K562 (cell line): ENCODE results near the gene MDFIC. TPM values are rescaled to one million over a fixed set of nuclear protein-coding genes. Genes with fewer than 3 reads are reported as not detected.

Experiments
- ATAC-seq: fragments of 200-7000 bp; cut with Tn5 transposase; 3 replicates; pipeline ENCODE4 v1.9.1; 2020; ENCODE audit warnings: moderate library complexity
- BruUV-seq: library from RNA; stranded (reverse); fragments of 400-500 nt; replicated peaks from 2 replicates; lab custom pipeline; 2021; lab: Mats Ljungman, UMichigan
- CTCF ChIA-PET: fragments of 300-600 bp; formaldehyde crosslinking; extraction: SDS; loops from one replicate; lab custom pipeline; 2021; ENCODE audit warnings: low intra/inter-chr PET ratio; lab: Yijun Ruan, JAX
- POLR2A ChIA-PET: fragments of 300-600, 350-650 bp; sonication (Branson Sonifier 250); formaldehyde crosslinking; extraction: SDS; loops from one replicate; lab custom pipeline; 2021; ENCODE audit warnings: antibody characterized with exemption, inconsistent platforms; lab: Yijun Ruan, JAX
- DNase-seq, 4 experiments: peaks; one replicate each; pipeline versions ENCODE4 v3.0.0 to v3.0.0-alpha.2; 2011 to 2018; ENCODE audit warnings: low spot score in 3 of 4, mixed read lengths in 3 of 4; ENCODE audit errors: extremely low read depth in 1 of 4
- FAIRE-seq: peaks from 2 replicates; lab custom pipeline; 2011; peaks lifted over from hg19 to GRCh38; lab: Jason Lieb, UNC
- H2AFZ ChIP-seq: 2 replicates; pipeline ENCODE4 v1.6.0; 2011; ENCODE audit warnings: low read depth, low read length, control low read depth, inconsistent platforms
- H3K27ac ChIP-seq: fragments of 200-600 bp; 3 replicates; pipeline ENCODE4 v1.8.0; 2011; ENCODE audit warnings: low read depth, mild to moderate bottlenecking, control low read depth, inconsistent platforms, low read length, moderate library complexity, mixed read lengths; ENCODE audit errors: extremely low read depth
- H3K27me3 ChIP-seq, 2 experiments: fragments of 300-600 bp in 1 of 2; 2 replicates in 1 of 2; 3 replicates in 1 of 2; pipeline versions ENCODE4 v1.6.0 to v1.8.0; 2011; ENCODE audit warnings: inconsistent platforms in 2 of 2, low read length in 2 of 2, mild to moderate bottlenecking in 1 of 2, mixed read lengths in 1 of 2, moderate library complexity in 1 of 2; ENCODE audit not compliant: control insufficient read depth in 2 of 2, insufficient read depth in 2 of 2
- H3K36me3 ChIP-seq: fragments of 300-600 bp; 3 replicates; pipeline ENCODE4 v1.8.0; 2011; ENCODE audit warnings: mild to moderate bottlenecking, low read length, inconsistent platforms; ENCODE audit not compliant: control insufficient read depth, insufficient read depth
- H3K4me1 ChIP-seq, 2 experiments: fragments of 200-600 bp in 1 of 2; replicated peaks in 1 of 2; 2 replicates in 1 of 2; 3 replicates in 1 of 2; pipeline versions ENCODE4 v1.5.1 to v1.8.0; 2011; ENCODE audit warnings: inconsistent platforms in 2 of 2, low read length in 2 of 2, mild to moderate bottlenecking in 1 of 2, mixed read lengths in 1 of 2, moderate library complexity in 1 of 2; ENCODE audit not compliant: control insufficient read depth in 2 of 2, insufficient read depth in 2 of 2
- H3K4me2 ChIP-seq: 2 replicates; pipeline ENCODE4 v1.6.1; 2011; ENCODE audit warnings: low read length, control low read depth, inconsistent platforms, mixed read lengths; ENCODE audit not compliant: insufficient read depth
- H3K4me3 ChIP-seq: fragments of 200-600 bp; sonication (generic), shearing (Covaris generic); 2 replicates; pipeline ENCODE4 v1.5.1; 2016; ENCODE audit warnings: control low read depth, inconsistent platforms
- H3K79me2 ChIP-seq: fragments of 200-600 bp; 3 replicates; pipeline ENCODE4 v1.8.0; 2011; ENCODE audit warnings: low read length, inconsistent platforms; ENCODE audit not compliant: control insufficient read depth, insufficient read depth
- H3K9ac ChIP-seq, 2 experiments: 2 replicates each; pipeline versions ENCODE4 v1.6.0 to v1.6.1; 2011; ENCODE audit warnings: low read depth in 2 of 2, low read length in 2 of 2, control low read depth in 1 of 2, inconsistent platforms in 1 of 2, mild to moderate bottlenecking in 1 of 2, mixed read lengths in 1 of 2; ENCODE audit not compliant: insufficient read depth in 1 of 2
- H3K9me1 ChIP-seq: one replicate; pipeline ENCODE4 v1.6.0; 2011; ENCODE audit warnings: inconsistent platforms, mild to moderate bottlenecking, low read length, moderate library complexity; ENCODE audit not compliant: control insufficient read depth, insufficient read depth
- H3K9me3 ChIP-seq: replicated peaks from 2 replicates; pipeline ENCODE4 v1.5.1; 2011; ENCODE audit warnings: low read depth, low read length, inconsistent platforms; ENCODE audit not compliant: control insufficient read depth, insufficient read depth
- H4K20me1 ChIP-seq: replicated peaks from 2 replicates; pipeline ENCODE4 v1.6.1; 2011; ENCODE audit warnings: low read length, inconsistent platforms, mixed read lengths; ENCODE audit not compliant: control insufficient read depth, insufficient read depth
- CHAMP1 ChIP-seq: fragments of 450-650 bp; IDR thresholded peaks from 2 replicates; pipeline ENCODE4 v1.6.1; 2016; ENCODE audit warnings: mild to moderate bottlenecking
- HDAC6 ChIP-seq: IDR thresholded peaks from 2 replicates; pipeline ENCODE4 v1.6.1; 2012; ENCODE audit warnings: low read depth, mild to moderate bottlenecking, control low read depth, inconsistent platforms, low read length, moderate library complexity
- ILK ChIP-seq: fragments of 450-650 bp; IDR thresholded peaks from 2 replicates; pipeline ENCODE4 v1.6.1; 2016; ENCODE audit warnings: missing genetic modification characterization, low read depth, mild to moderate bottlenecking, missing compliant biosample characterization, moderate library complexity, borderline replicate concordance
- IRF9 ChIP-seq: fragments of 450-650 bp; IDR thresholded peaks from 2 replicates; pipeline ENCODE4 v1.6.1; 2016; ENCODE audit warnings: missing biosample characterization, missing genetic modification characterization
- KAT2B ChIP-seq: IDR thresholded peaks from one replicate; pipeline ENCODE4 v1.6.1; 2012; ENCODE audit warnings: low read depth, mild to moderate bottlenecking, control low read depth, inconsistent platforms, low read length, moderate library complexity
- NCOA4 ChIP-seq: fragments of 450-650 bp; IDR thresholded peaks from 2 replicates; pipeline ENCODE4 v1.6.1; 2018; ENCODE audit warnings: mild to moderate bottlenecking; ENCODE audit not compliant: partially characterized antibody
- NEUROD1 ChIP-seq: fragments of 150-350 bp; IDR thresholded peaks from 2 replicates; pipeline ENCODE4 v1.6.1; 2014; ENCODE audit warnings: borderline replicate concordance, low read length, low read depth; ENCODE audit not compliant: partially characterized antibody
- RNF2 ChIP-seq: sonication (generic); IDR thresholded peaks from 2 replicates; pipeline ENCODE4 v1.6.1; 2016
- STAT5B ChIP-seq: fragments of 250-450 bp; sonication (Bioruptor Pico); IDR thresholded peaks from 2 replicates; pipeline ENCODE4 v1.8.0; 2021; ENCODE audit warnings: mild to moderate bottlenecking, inconsistent platforms
- ZNF354B ChIP-seq: fragments of 250-450 bp; sonication (Bioruptor Pico); IDR thresholded peaks from 2 replicates; pipeline ENCODE4 v1.4.0; 2020
- WGBS: fragments of 100-300 bp; shearing (Covaris generic); methylation state at CpG from one replicate; pipeline ENCODE4 v1.1.6; 2016; ENCODE audit warnings: low coverage, mixed read lengths; ENCODE audit not compliant: insufficient coverage; ENCODE audit errors: missing lambda C conversion rate; 5-methylcytosine and 5-hydroxymethylcytosine counted together
- in situ Hi-C: fragments of 300-500 bp; cut with MboI; formaldehyde crosslinking; loops from 4 replicates; pipeline ENCODE4 v1.15.0; 2018; ENCODE audit warnings: inconsistent platforms, mixed read lengths
- intact Hi-C: fragments of 100-400 bp; cut with micrococcal nuclease; formaldehyde crosslinking; loops from 2 replicates; pipeline ENCODE4 v1.14.2; 2022
- polyA plus RNA-seq, 8 experiments: library from polyadenylated mRNA; depleted of rRNA in 4 of 8; stranded (reverse) in 5 of 8; unstranded in 3 of 8; fragments of >200 nt; fragmentation: Nextera tagmentation in 2 of 8; fragmentation: Illumina TruSeq in 1 of 8; extraction: Ambion mirVana in 2 of 8; extraction: Trizol in 1 of 8; gene quantifications; 2 replicates each; pipeline versions ENCODE4 v1.2.1 to v1.2.3, GENCODE V29; 2011 to 2014; ENCODE audit warnings: inconsistent platforms in 1 of 8, missing spikeins in 1 of 8
- total RNA-seq, 7 experiments: library from RNA; depleted of rRNA in 6 of 7; stranded (reverse); fragments of >200 nt in 6 of 7; fragmentation: Illumina TruSeq in 2 of 7; extraction: Trizol in 2 of 7; gene quantifications; 2 replicates each; pipeline versions ENCODE4 v1.2.1 to v1.2.3, GENCODE V29; 2011 to 2021; ENCODE audit warnings: low replicate concordance in 1 of 7
- TF ChIP-seq, protein P1 (sequence below): fragments of 250-450 bp; sonication (Bioruptor Pico); IDR thresholded peaks from 2 replicates; pipeline ENCODE4 v1.5.0; 2021
- TF ChIP-seq, protein P2 (sequence below): sonication (generic); formaldehyde crosslinking; IDR thresholded peaks from 2 replicates; pipeline ENCODE4 v1.8.0; 2022; ENCODE audit warnings: missing genetic modification reagents, mild to moderate bottlenecking, moderate library complexity, borderline replicate concordance
- TF ChIP-seq, protein P3 (sequence below): fragments of 450-650 bp; conservative IDR thresholded peaks from 2 replicates; pipeline ENCODE4 v1.6.1; 2016; ENCODE audit warnings: missing genetic modification characterization, low read depth, mild to moderate bottlenecking, control low read depth, missing compliant biosample characterization

The MDFIC gene
- total and polyA plus RNA-seq, 9 of the 15 experiments (the other 6 are each of a cell fraction or from before 2014, with no cell fraction given): 0.13 to 0.24 TPM; not detected in 7

GRCh38 chr7:114916261-114916892 is 5.5 kb upstream of the MDFIC start (continued):
- TF ChIP-seq, protein P1, sequence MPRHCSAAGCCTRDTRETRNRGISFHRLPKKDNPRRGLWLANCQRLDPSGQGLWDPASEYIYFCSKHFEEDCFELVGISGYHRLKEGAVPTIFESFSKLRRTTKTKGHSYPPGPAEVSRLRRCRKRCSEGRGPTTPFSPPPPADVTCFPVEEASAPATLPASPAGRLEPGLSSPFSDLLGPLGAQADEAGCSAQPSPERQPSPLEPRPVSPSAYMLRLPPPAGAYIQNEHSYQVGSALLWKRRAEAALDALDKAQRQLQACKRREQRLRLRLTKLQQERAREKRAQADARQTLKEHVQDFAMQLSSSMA (CRISPR knock-in tag): no peak

DNA sequence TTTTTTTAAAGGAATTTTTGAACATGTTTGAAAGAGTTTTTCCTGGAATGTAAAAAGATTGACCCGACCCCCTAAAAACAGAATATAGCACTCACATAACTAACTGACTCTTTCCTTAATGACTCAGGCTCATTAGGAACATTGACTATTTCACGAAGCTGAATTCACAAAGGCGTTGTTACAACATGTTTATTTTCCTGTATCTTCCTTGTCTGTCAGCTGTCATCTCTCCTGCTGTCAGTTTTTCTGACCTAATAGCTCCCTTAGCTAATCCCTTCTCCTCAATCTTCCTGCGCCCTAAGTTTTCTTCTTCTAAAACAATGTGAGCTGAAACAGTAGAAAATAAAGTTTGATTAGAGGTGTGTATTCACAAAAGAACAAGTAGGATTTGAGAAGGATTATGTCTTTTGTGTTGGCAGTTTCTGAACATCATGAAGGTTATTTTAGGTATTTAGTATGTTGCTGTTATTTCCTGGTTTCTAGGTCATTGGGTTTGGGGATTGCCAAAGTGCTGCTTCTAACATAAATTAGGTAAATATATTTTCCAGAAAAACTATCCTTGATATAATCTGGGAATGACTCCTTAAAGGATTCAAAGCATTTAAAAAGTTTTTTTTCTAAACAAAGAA is 4.6 kb upstream of the MDFIC start:
- Histone ChIP-seq H3K27me3 (no peaks in the 10 kb centered on the region; a peak in 1 of 5 replicates), H3K4me3 (no peak overlapping the region), H3K79me2 (no peaks in the 10 kb centered on the region), H3K9me3 (no peaks in the 10 kb centered on the region; the same call in 1 of the 2 replicates), H3K9ac (no peak overlapping the region), H2AFZ (no peak overlapping the region), H3K4me2 (no peak overlapping the region), H3K27ac (no peak overlapping the region), H4K20me1 (no peaks in the 10 kb centered on the region), H3K9me1 (no peaks in the 10 kb centered on the region), H3K36me3 (no peaks in the 10 kb centered on the region), H3K4me1 (peaks cover 0 to 4% of the 10 kb centered on the region in 2 experiments; a peak in 1 of 5 replicates)
- BruUV-seq: no TSS peak
- ChIA-PET CTCF (no interaction called here), POLR2A (interaction anchor here (0.6 kb wide), 1 partner anchor 18 kb away, joined by 4 read pairs; no protein-coding TSS in a partner anchor)
- TF ChIP-seq ILK (no peak), NEUROD1 (no peak), RNF2 (no peak), CHAMP1 (no peak), ZNF354B (CRISPR knock-in tag) (no peak), KAT2B (no peak), IRF9 (tag) (no peak), HDAC6 (no peak), STAT5B (CRISPR knock-in tag) (no peak), NCOA4 (no peak)
- TF ChIP-seq, protein P2, sequence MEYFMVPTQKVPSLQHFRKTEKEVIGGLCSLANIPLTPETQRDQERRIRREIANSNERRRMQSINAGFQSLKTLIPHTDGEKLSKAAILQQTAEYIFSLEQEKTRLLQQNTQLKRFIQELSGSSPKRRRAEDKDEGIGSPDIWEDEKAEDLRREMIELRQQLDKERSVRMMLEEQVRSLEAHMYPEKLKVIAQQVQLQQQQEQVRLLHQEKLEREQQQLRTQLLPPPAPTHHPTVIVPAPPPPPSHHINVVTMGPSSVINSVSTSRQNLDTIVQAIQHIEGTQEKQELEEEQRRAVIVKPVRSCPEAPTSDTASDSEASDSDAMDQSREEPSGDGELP (CRISPR knock-in tag): no peak
- TF ChIP-seq, protein P3, sequence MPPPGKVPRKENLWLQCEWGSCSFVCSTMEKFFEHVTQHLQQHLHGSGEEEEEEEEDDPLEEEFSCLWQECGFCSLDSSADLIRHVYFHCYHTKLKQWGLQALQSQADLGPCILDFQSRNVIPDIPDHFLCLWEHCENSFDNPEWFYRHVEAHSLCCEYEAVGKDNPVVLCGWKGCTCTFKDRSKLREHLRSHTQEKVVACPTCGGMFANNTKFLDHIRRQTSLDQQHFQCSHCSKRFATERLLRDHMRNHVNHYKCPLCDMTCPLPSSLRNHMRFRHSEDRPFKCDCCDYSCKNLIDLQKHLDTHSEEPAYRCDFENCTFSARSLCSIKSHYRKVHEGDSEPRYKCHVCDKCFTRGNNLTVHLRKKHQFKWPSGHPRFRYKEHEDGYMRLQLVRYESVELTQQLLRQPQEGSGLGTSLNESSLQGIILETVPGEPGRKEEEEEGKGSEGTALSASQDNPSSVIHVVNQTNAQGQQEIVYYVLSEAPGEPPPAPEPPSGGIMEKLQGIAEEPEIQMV (tag): no peak
- intact Hi-C loops (no loop called here), in situ Hi-C loops (no loop called here)
- ATAC-seq: no peak
- FAIRE-seq: no peak
- no peak for DNase-seq
- 0% methylated on average over 4 of the region's 4 CpGs for WGBS
